Tibial nerve (tissue), 4 donors: ENCODE data around the gene MERTK. TPM values are rescaled to one million over a fixed set of nuclear protein-coding genes. Genes with fewer than 3 reads are reported as not detected.

Experiments used
- DNase-seq, 2 donors: peaks; one replicate each; pipeline ENCODE4 v3.0.0-alpha.2; 2019; ENCODE audit warnings: low spot score in 2 of 2
- H3K27ac ChIP-seq, 4 donors: fragments of 200-600 bp; sonication (generic) in 3 of 4; one replicate each; pipeline ENCODE4 v1.5.1; 2017 to 2019; ENCODE audit warnings: mild to moderate bottlenecking in 1 of 4
- H3K27me3 ChIP-seq, 2 donors: fragments of 200-600 bp; sonication (generic) in 1 of 2; one replicate each; pipeline versions ENCODE4 v1.5.1 to v1.6.0; 2017 to 2019
- H3K36me3 ChIP-seq, 3 donors: fragments of 200-600 bp; sonication (generic); one replicate each; pipeline ENCODE4 v1.5.1; 2018 to 2019
- H3K4me1 ChIP-seq, 4 donors: fragments of 200-600 bp; sonication (generic) in 3 of 4; one replicate each; pipeline ENCODE4 v1.5.1; 2017 to 2019
- H3K4me3 ChIP-seq, 4 donors: fragments of 200-600 bp; sonication (generic) in 3 of 4; one replicate each; pipeline ENCODE4 v1.5.1; 2017 to 2019; ENCODE audit warnings: mild to moderate bottlenecking in 1 of 4, moderate library complexity in 1 of 4
- H3K9me3 ChIP-seq, 4 donors: fragments of 200-600 bp; sonication (generic) in 3 of 4; one replicate each; pipeline ENCODE4 v1.5.1; 2017 to 2019
- EP300 ChIP-seq, 2 donors: sonication (generic); formaldehyde crosslinking; IDR thresholded peaks; one replicate each; pipeline ENCODE4 v1.6.1; 2017; ENCODE audit warnings: antibody characterized with exemption in 2 of 2, mild to moderate bottlenecking in 1 of 2
- POLR2A ChIP-seq, 2 donors: fragments of 450-650 bp; IDR thresholded peaks; one replicate each; pipeline ENCODE4 v1.6.1; 2017; ENCODE audit warnings: antibody characterized with exemption in 2 of 2, mild to moderate bottlenecking in 2 of 2, moderate library complexity in 2 of 2
- whole genome bisulfite sequencing, 2 donors: methylation state at CpG; one replicate each; pipeline ENCODE4 v1.1.5; 2018; 5-methylcytosine and 5-hydroxymethylcytosine counted together
- total RNA-seq, 4 donors: library from RNA; depleted of rRNA; stranded (reverse); fragments of >200 nt; gene quantifications; one replicate each; pipeline ENCODE4 v1.1.0, GENCODE V29; 2016
- TF ChIP-seq, protein P1 (sequence below), 5 experiments: fragments of 200-600 bp in 3 of 5; fragments of 450-650 bp in 2 of 5; sonication (generic) in 3 of 5; IDR thresholded peaks; one replicate each; pipeline ENCODE4 v1.5.1; 2016 to 2019; ENCODE audit warnings: antibody characterized with exemption in 5 of 5, mild to moderate bottlenecking in 3 of 5, moderate library complexity in 2 of 5

MERTK gene
- total RNA-seq, 4 donors from 2014 or later = 22.7 to 61.8 (median 29.3) TPM

DNA sequence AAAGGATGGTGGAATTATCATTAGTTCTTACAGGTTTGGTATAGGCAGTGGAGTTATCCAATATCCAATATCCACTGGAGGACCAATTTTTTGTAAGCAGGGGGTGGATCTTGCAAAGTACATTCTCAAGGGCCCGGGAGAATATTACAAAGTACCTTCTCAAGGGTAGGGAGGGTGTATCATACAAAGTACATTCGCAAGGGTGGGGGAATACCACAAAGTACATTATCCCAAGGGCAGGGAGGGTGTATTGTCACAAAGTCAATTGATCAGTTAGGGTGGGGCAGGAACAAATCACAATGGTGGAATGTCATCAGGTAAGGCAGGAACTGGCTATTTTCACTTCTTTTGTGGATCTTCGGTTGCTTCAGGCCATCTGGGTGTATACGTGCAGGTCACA, 101.4 kb downstream of the MERTK start:
- no peak overlapping the region for H3K27ac ChIP-seq
- TF ChIP-seq POLR2A (IDR thresholded peaks at IDR 0.05) (no peak), EP300 (IDR thresholded peaks at IDR 0.05) (no peak)
- TF ChIP-seq, protein P1, sequence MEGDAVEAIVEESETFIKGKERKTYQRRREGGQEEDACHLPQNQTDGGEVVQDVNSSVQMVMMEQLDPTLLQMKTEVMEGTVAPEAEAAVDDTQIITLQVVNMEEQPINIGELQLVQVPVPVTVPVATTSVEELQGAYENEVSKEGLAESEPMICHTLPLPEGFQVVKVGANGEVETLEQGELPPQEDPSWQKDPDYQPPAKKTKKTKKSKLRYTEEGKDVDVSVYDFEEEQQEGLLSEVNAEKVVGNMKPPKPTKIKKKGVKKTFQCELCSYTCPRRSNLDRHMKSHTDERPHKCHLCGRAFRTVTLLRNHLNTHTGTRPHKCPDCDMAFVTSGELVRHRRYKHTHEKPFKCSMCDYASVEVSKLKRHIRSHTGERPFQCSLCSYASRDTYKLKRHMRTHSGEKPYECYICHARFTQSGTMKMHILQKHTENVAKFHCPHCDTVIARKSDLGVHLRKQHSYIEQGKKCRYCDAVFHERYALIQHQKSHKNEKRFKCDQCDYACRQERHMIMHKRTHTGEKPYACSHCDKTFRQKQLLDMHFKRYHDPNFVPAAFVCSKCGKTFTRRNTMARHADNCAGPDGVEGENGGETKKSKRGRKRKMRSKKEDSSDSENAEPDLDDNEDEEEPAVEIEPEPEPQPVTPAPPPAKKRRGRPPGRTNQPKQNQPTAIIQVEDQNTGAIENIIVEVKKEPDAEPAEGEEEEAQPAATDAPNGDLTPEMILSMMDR (IDR thresholded peaks at IDR 0.05) = no peak
- H3K36me3 ChIP-seq = peaks cover 0 to 44% (median 0%) of the 10 kb centered on the region in 3 donors
- no peaks in the 10 kb centered on the region for H3K27me3 ChIP-seq
- H3K9me3 ChIP-seq = no peaks in the 10 kb centered on the region
- 84 to 99% methylated on average over 4 of the region's 4 CpGs for WGBS, 2 donors
- no peak for DNase-seq
- H3K4me1 ChIP-seq = peaks cover 0 to 4% (median 0%) of the 10 kb centered on the region in 4 donors
- no peak overlapping the region for H3K4me3 ChIP-seq

DNA sequence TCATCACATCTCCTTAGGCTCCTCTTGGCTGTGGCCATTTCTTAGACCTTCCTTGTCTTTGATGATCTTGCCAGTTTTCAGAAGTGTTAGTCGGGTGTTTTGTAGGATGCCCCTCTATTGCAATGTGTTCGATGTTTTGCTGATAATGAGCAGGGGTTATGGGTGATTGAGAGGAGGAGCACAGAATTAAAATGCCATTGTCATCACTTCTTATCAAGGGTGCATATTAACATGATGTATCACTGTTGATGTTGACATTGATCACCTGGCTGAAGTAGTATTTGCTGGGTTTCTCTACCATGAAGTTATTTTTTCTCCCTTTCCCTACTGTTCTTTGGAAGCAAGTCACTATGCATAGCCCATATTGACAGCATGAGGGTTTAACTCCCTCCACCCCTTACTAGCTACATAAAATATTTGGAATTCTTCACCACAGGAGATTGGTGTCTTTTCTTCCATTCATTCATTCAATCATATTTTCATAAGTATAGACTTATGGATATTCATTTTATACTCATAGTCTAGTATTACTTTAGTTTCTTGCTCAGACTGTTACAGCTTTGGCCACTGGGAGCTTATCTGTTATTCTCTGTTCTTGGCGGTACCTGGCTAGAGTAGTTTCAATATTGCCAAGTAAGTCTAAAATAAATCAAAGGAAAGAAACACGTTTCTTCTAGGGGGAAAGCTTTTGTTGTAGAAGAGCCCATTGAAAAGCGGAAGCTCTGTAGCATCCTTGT, 102.2 kb downstream of the MERTK start:
- Histone ChIP-seq H3K9me3 (no peaks in the 10 kb centered on the region), H3K27me3 (no peaks in the 10 kb centered on the region), H3K4me1 (peaks cover 0 to 4% (median 0%) of the 10 kb centered on the region in 4 donors), H3K36me3 (peaks cover 0 to 44% (median 0%) of the 10 kb centered on the region in 3 donors), H3K4me3 (no peak overlapping the region), H3K27ac (no peak overlapping the region)
- DNase-seq = no peak
- WGBS, 2 donors = 78 to 79% methylated on average over 5 of the region's 5 CpGs
- TF ChIP-seq, protein P1 (IDR thresholded peaks at IDR 0.05) = no peak
- no peak for TF ChIP-seq EP300 (IDR thresholded peaks at IDR 0.05)
- no peak for TF ChIP-seq POLR2A (IDR thresholded peaks at IDR 0.05)

DNA sequence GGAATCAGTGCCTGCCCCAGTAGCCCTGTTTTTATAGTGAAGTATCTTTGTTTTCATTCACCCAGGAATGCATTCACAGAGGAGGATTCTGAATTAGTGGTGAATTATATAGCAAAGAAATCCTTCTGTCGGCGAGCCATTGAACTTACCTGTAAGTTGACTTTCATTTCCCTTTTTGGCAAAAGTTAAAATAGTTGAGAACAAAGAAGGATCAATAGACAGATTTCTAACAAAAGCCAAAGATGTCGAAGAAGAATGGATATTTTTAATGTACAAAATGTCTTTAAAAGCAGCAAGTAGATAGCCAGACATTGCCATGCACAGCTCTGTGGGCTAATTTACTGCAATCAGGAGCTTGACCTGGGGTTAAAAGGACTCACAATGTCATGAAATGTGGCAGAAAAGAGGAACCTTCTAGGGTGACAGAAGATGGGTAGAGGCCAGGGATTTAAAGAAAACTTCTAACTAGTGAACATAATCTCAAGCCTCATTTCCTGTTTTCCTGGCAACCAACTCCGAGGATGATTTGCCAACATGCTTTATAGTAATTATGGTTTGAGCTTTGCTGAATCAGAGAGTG, 102.8 kb downstream of the MERTK start:
- H3K27ac ChIP-seq = no peak overlapping the region
- H3K4me3 ChIP-seq = no peak overlapping the region
- 48 to 54% methylated on average over 4 of the region's 4 CpGs for whole genome bisulfite sequencing, 2 donors
- TF ChIP-seq, protein P1 (IDR thresholded peaks at IDR 0.05) = no peak
- TF ChIP-seq EP300 (IDR thresholded peaks at IDR 0.05) = peak in 1 of 2 donors; percentile 41
- no peaks in the 10 kb centered on the region for H3K27me3 ChIP-seq
- H3K4me1 ChIP-seq = peaks cover 0 to 4% (median 0%) of the 10 kb centered on the region in 4 donors
- H3K9me3 ChIP-seq = no peaks in the 10 kb centered on the region
- peaks cover 0 to 38% (median 0%) of the 10 kb centered on the region in 3 donors for H3K36me3 ChIP-seq
- DNase-seq = no peak

DNA sequence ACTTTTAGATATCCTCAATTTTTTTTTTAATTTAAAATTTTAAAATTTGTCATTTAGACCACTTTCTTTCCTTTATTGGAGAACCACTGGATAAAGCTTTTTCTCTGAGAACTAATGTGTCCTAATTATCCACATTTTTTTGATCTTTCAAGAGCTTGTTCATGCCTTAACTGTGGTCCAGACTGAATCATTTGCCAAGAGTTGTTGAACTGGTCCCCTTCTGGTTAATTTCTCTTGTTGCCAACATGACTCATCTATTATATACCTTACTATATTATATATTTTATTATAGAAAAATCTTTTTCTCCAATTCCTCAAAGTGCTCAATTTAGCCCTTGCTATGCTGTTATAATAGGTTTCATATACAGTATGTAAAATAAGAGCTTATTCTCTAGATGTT, 103.5 kb downstream of the MERTK start:
- DNase-seq = no peak
- Histone ChIP-seq H3K27ac (no peak overlapping the region), H3K9me3 (no peaks in the 10 kb centered on the region), H3K27me3 (no peaks in the 10 kb centered on the region), H3K4me1 (peaks cover 0 to 4% (median 0%) of the 10 kb centered on the region in 4 donors), H3K4me3 (no peak overlapping the region), H3K36me3 (peaks cover 0 to 38% (median 0%) of the 10 kb centered on the region in 3 donors)
- TF ChIP-seq, protein P1 (IDR thresholded peaks at IDR 0.05) = no peak
- no peak for TF ChIP-seq EP300 (IDR thresholded peaks at IDR 0.05)
- no peak for TF ChIP-seq POLR2A (IDR thresholded peaks at IDR 0.05)

DNA sequence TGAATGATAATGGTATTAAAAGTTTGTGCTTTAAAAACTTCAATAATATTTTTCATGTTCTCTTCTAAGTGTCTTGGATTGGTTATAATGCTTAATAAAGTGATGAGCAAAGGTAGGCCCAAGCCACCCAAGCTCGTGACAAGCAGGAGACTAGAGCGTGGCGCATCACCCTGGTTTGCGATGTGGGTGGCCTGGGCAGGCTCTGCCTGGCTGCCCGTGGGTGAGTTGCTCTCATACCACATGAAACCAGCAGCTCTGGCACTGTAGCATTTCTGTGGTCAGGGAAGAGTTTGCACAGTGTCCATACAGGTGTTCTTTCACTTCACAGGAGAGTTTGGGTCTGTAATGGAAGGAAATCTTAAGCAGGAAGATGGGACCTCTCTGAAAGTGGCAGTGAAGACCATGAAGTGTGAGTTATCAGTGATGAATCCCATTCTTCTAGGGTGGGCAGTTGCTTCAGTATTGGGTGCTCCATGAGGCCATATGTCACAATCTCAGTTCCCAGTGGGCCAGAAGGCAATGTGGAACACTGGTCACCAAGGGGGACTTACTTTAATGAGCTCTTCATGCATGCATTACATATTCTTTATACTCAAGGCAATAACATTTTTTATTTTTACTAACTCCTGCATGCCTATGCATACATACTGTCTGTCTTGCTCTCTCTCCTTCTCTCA, 105.3 kb downstream of the MERTK start:
- no peak for DNase-seq
- Histone ChIP-seq H3K27me3 (no peaks in the 10 kb centered on the region), H3K36me3 (peaks cover 0 to 26% (median 0%) of the 10 kb centered on the region in 3 donors), H3K4me3 (no peak overlapping the region), H3K27ac (no peak overlapping the region), H3K4me1 (peaks cover 0 to 4% (median 0%) of the 10 kb centered on the region in 4 donors), H3K9me3 (no peaks in the 10 kb centered on the region)
- WGBS, 2 donors = 83 to 97% methylated on average over 5 of the region's 5 CpGs
- no peak for TF ChIP-seq POLR2A (IDR thresholded peaks at IDR 0.05)
- TF ChIP-seq, protein P1 (IDR thresholded peaks at IDR 0.05) = no peak
- TF ChIP-seq EP300 (IDR thresholded peaks at IDR 0.05) = no peak
